A549 (cell line): Measurements from ENCODE around the gene GSTM3. TPM values are rescaled to one million over a fixed set of nuclear protein-coding genes. Genes with fewer than 3 reads are reported as not detected.
"Not testable (repeated sequence)": the region's sequence is repeated elsewhere in the genome, so short reads cannot be mapped to it uniquely, and the experiment has no call there.

ENCODE experiments used
- ATAC-seq, 2 experiments: fragments of 200-7000 bp in 1 of 2; fragments of >200 bp in 1 of 2; cut with Nextera tagmentation in 1 of 2; cut with Tn5 transposase in 1 of 2; 3 replicates each; pipeline versions ENCODE4 v1.8.0 to v1.9.1; 2018 to 2020; ENCODE audit warnings: mild to moderate bottlenecking in 1 of 2, moderate library complexity in 1 of 2
- CTCF ChIA-PET: fragments of 300-600 bp; sonication (Branson Sonifier 250); formaldehyde crosslinking; extraction: SDS; loops from one replicate; lab custom pipeline; 2021; ENCODE audit warnings: antibody characterized with exemption, inconsistent platforms; lab: Yijun Ruan, JAX
- POLR2A ChIA-PET: fragments of 350-600 bp; formaldehyde crosslinking; extraction: SDS; loops from one replicate; lab custom pipeline; 2021; ENCODE audit warnings: antibody characterized with exemption, inconsistent platforms; lab: Yijun Ruan, JAX
- DNase-seq, 2 experiments: peaks; one replicate each; pipeline versions ENCODE4 v3.0.0 to v3.0.0-alpha.2; 2011 to 2016; ENCODE audit warnings: low read depth in 1 of 2, low spot score in 1 of 2
- FAIRE-seq: peaks from 2 replicates; lab custom pipeline; 2011; peaks lifted over from hg19 to GRCh38; lab: Jason Lieb, UNC
- H3K27ac ChIP-seq, 2 experiments: fragments of >200 bp; sonication (Bioruptor Twin); formaldehyde crosslinking; 3 replicates each; pipeline ENCODE4 v1.5.1; 2016 to 2017
- H3K4me1 ChIP-seq: fragments of >200 bp; sonication (Bioruptor Twin); formaldehyde crosslinking; 3 replicates; pipeline ENCODE4 v1.6.1; 2016
- H3K4me2 ChIP-seq: fragments of >200 bp; sonication (Bioruptor Twin); formaldehyde crosslinking; 3 replicates; pipeline ENCODE4 v1.6.1; 2016
- H3K4me3 ChIP-seq: fragments of >200 bp; sonication (Bioruptor Twin); formaldehyde crosslinking; 3 replicates; pipeline ENCODE4 v1.5.1; 2016
- H3K9me3 ChIP-seq: fragments of >200 bp; sonication (Bioruptor Twin); formaldehyde crosslinking; 3 replicates; pipeline ENCODE4 v1.6.1; 2016
- WGBS: methylation state at CpG from one replicate; pipeline ENCODE4 v1.1.6; 2017; ENCODE audit errors: missing lambda C conversion rate; 5-methylcytosine and 5-hydroxymethylcytosine counted together
- polyA plus RNA-seq, 4 experiments: library from polyadenylated mRNA; depleted of rRNA in 3 of 4; stranded (reverse); fragments of >200 nt; fragmentation: RNase III in 1 of 4; extraction: RNeasy Plus Mini Kit Qiagen cat#74134 plus additional on column Dnase treatment in 1 of 4; gene quantifications; 2 replicates in 3 of 4; 3 replicates in 1 of 4; pipeline ENCODE4 v1.2.3, GENCODE V29; 2011 to 2017

GSTM3 gene
- polyA plus RNA-seq, 2 of the 4 experiments (the other 2 are of a cell fraction), result 43.0 to 55.7 TPM

DNA sequence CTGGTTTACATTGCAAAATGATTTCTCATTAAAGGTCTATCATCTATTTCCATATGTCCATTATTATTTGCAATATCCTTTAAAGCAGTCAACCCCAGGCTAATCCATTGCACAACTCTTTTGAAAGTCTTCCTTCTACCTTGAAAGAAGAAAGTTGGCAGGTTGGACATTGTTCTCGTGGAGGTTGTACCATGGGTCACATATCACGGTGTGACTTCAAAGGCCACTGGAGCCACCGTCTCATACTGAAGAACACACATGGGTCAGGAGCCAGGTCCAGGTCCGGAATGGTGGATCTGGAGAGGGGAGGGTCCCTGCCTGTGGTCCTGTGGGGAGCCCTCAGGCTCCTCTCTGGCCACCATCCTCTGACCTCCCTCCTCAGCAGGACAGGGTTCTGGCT is 54.9 kb downstream of the GSTM3 start:
- H3K27ac ChIP-seq, H3K9me3 ChIP-seq, H3K4me3 ChIP-seq, CTCF ChIA-PET, H3K4me2 ChIP-seq, POLR2A ChIA-PET, ATAC-seq, H3K4me1 ChIP-seq, FAIRE-seq, DNase-seq: not testable (repeated sequence)
- WGBS, result no CpG with 5 or more reads among the region's 4 CpGs

DNA sequence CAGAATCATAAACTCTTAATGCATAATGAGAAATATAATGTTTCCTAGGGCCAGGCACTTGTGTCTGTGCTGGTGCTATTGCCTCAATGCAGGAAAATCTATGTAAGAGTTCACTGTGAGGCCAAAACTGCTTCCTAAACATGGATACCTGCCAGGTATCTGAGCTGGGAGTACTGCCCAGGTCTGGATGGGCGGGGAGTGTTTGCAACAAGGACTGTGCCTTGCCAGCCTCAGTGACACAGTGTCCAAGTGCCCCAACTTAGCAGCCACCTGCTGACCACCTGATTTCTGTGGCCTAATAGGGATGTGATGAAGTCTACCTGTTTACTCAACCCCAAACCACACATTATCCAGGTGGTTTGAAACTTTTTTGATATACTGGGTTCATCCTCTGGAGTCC is 55.4 kb downstream of the GSTM3 start:
- H3K4me1 ChIP-seq, FAIRE-seq, H3K4me2 ChIP-seq, H3K4me3 ChIP-seq, ATAC-seq, DNase-seq, H3K9me3 ChIP-seq, POLR2A ChIA-PET, H3K27ac ChIP-seq, CTCF ChIA-PET: not testable (repeated sequence)
- WGBS, result no CpG with 5 or more reads among the region's 1 CpG

DNA sequence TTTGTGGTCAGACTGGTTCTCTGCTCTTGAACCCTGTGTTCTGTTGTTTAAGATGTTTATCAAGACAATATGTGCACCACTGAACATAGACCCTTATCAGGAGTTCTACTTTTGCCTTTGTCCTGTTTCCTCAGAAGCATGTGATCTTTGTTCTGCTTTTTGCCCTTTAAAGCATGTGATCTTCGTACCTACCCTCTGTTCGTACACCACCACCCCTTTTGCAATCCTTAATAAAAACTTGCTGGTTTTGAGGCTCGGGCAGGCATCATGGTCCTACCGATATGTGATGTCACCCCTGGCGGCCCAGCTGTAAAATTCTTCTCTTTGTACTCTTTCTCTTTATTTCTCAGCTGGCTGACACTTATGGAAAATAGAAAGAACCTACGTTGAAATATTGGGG is 56.1 kb downstream of the GSTM3 start:
- POLR2A ChIA-PET, H3K4me3 ChIP-seq, DNase-seq, H3K4me1 ChIP-seq, H3K27ac ChIP-seq, FAIRE-seq, H3K9me3 ChIP-seq, CTCF ChIA-PET, ATAC-seq, H3K4me2 ChIP-seq: not testable (repeated sequence)
- no CpG with 5 or more reads among the region's 6 CpGs for WGBS

Other genes with a start within 250 kb of the GSTM3 start
- 4.0 and 4.9 TPM in 2 replicates for gene CYB561D1, start 246.9 kb downstream of the GSTM3 start, polyA plus RNA-seq (2011; rRNA removed)
- 4.4 to 5.2 TPM (median 4.9 TPM) in 3 replicates for gene CYB561D1, start 246.9 kb downstream of the GSTM3 start, polyA plus RNA-seq (2017; fragmentation: RNase III; extraction: RNeasy Plus Mini Kit Qiagen cat#74134 plus additional on column Dnase treatment)
- 0.43 and 0.85 TPM in 2 replicates for gene AMIGO1, start 231.3 kb downstream of the GSTM3 start, polyA plus RNA-seq (2011; rRNA removed)
- 1.1 to 1.3 TPM (median 1.2 TPM) in 3 replicates for gene AMIGO1, start 231.3 kb downstream of the GSTM3 start, polyA plus RNA-seq (2017; fragmentation: RNase III; extraction: RNeasy Plus Mini Kit Qiagen cat#74134 plus additional on column Dnase treatment)
- gene GPR61, start 201.2 kb downstream of the GSTM3 start, polyA plus RNA-seq (2011; rRNA removed), result 0.14 TPM in 1 of 2 replicates, not detected in the other
- not detected in 3 replicates for gene GPR61, start 201.2 kb downstream of the GSTM3 start, polyA plus RNA-seq (2017; fragmentation: RNase III; extraction: RNeasy Plus Mini Kit Qiagen cat#74134 plus additional on column Dnase treatment)
- 6.1 and 8.7 TPM in 2 replicates for gene GNAI3, start 192.4 kb downstream of the GSTM3 start, polyA plus RNA-seq (2011; rRNA removed)
- gene GNAI3, start 192.4 kb downstream of the GSTM3 start, polyA plus RNA-seq (2017; fragmentation: RNase III; extraction: RNeasy Plus Mini Kit Qiagen cat#74134 plus additional on column Dnase treatment), result 5.3 to 5.6 TPM (median 5.6 TPM) in 3 replicates
- gene GNAT2, start 121.4 kb downstream of the GSTM3 start, polyA plus RNA-seq (2011; rRNA removed), result 0.16 and 0.20 TPM in 2 replicates
- 0.25 TPM in 1 of 3 replicates, not detected in the others for gene GNAT2, start 121.4 kb downstream of the GSTM3 start, polyA plus RNA-seq (2017; fragmentation: RNase III; extraction: RNeasy Plus Mini Kit Qiagen cat#74134 plus additional on column Dnase treatment)
- 19.3 and 31.5 TPM in 2 replicates for gene AMPD2, start 121.2 kb downstream of the GSTM3 start, polyA plus RNA-seq (2011; rRNA removed)
- gene AMPD2, start 121.2 kb downstream of the GSTM3 start, polyA plus RNA-seq (2017; fragmentation: RNase III; extraction: RNeasy Plus Mini Kit Qiagen cat#74134 plus additional on column Dnase treatment), result 39.4 to 51.7 TPM (median 47.2 TPM) in 3 replicates
- 17.2 and 21.7 TPM in 2 replicates for gene GSTM4, start 84.9 kb downstream of the GSTM3 start, polyA plus RNA-seq (2011; rRNA removed)
- 13.0 to 14.3 TPM (median 13.6 TPM) in 3 replicates for gene GSTM4, start 84.9 kb downstream of the GSTM3 start, polyA plus RNA-seq (2017; fragmentation: RNase III; extraction: RNeasy Plus Mini Kit Qiagen cat#74134 plus additional on column Dnase treatment)
- 4.8 and 6.0 TPM in 2 replicates for gene GSTM2, start 73.0 kb downstream of the GSTM3 start, polyA plus RNA-seq (2011; rRNA removed)
- gene GSTM2, start 73.0 kb downstream of the GSTM3 start, polyA plus RNA-seq (2017; fragmentation: RNase III; extraction: RNeasy Plus Mini Kit Qiagen cat#74134 plus additional on column Dnase treatment), result 5.3 to 7.2 TPM (median 6.5 TPM) in 3 replicates
- 0.22 TPM in 1 of 2 replicates, not detected in the other for gene GSTM1, start 53.2 kb downstream of the GSTM3 start, polyA plus RNA-seq (2011; rRNA removed)
- gene GSTM1, start 53.2 kb downstream of the GSTM3 start, polyA plus RNA-seq (2017; fragmentation: RNase III; extraction: RNeasy Plus Mini Kit Qiagen cat#74134 plus additional on column Dnase treatment), result not detected in 3 replicates
- not detected in 2 replicates for gene GSTM5, start 28.8 kb downstream of the GSTM3 start, polyA plus RNA-seq (2011; rRNA removed)
- not detected in 3 replicates for gene GSTM5, start 28.8 kb downstream of the GSTM3 start, polyA plus RNA-seq (2017; fragmentation: RNase III; extraction: RNeasy Plus Mini Kit Qiagen cat#74134 plus additional on column Dnase treatment)
- gene EPS8L3, start 22.9 kb upstream of the GSTM3 start, polyA plus RNA-seq (2011; rRNA removed), result 5.1 and 7.4 TPM in 2 replicates
- 1.4 to 3.3 TPM (median 2.4 TPM) in 3 replicates for gene EPS8L3, start 22.9 kb upstream of the GSTM3 start, polyA plus RNA-seq (2017; fragmentation: RNase III; extraction: RNeasy Plus Mini Kit Qiagen cat#74134 plus additional on column Dnase treatment)
- 36.3 and 45.7 TPM in 2 replicates for gene CSF1, start 169.8 kb upstream of the GSTM3 start, polyA plus RNA-seq (2011; rRNA removed)
- gene CSF1, start 169.8 kb upstream of the GSTM3 start, polyA plus RNA-seq (2017; fragmentation: RNase III; extraction: RNeasy Plus Mini Kit Qiagen cat#74134 plus additional on column Dnase treatment), result 35.1 to 42.4 TPM (median 37.5 TPM) in 3 replicates
- gene AHCYL1, start 243.7 kb upstream of the GSTM3 start, polyA plus RNA-seq (2011; rRNA removed), result 147 and 148 TPM in 2 replicates
- gene AHCYL1, start 243.7 kb upstream of the GSTM3 start, polyA plus RNA-seq (2017; fragmentation: RNase III; extraction: RNeasy Plus Mini Kit Qiagen cat#74134 plus additional on column Dnase treatment), result 124 to 145 TPM (median 133 TPM) in 3 replicates